ENCODE data around the gene PIGU.

- TF ChIP-seq, protein P1, sequence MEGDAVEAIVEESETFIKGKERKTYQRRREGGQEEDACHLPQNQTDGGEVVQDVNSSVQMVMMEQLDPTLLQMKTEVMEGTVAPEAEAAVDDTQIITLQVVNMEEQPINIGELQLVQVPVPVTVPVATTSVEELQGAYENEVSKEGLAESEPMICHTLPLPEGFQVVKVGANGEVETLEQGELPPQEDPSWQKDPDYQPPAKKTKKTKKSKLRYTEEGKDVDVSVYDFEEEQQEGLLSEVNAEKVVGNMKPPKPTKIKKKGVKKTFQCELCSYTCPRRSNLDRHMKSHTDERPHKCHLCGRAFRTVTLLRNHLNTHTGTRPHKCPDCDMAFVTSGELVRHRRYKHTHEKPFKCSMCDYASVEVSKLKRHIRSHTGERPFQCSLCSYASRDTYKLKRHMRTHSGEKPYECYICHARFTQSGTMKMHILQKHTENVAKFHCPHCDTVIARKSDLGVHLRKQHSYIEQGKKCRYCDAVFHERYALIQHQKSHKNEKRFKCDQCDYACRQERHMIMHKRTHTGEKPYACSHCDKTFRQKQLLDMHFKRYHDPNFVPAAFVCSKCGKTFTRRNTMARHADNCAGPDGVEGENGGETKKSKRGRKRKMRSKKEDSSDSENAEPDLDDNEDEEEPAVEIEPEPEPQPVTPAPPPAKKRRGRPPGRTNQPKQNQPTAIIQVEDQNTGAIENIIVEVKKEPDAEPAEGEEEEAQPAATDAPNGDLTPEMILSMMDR (IDR thresholded peaks at IDR 0.05): no peak
- no peak for TF ChIP-seq POLR2A (IDR thresholded peaks at IDR 0.05)
These were observed 24.7 kb upstream of the PIGU start for GRCh38 chr20:34701405-34702085.
